HepG2 (cell line): ENCODE data around the gene INHBC. TPM values are rescaled to one million over a fixed set of nuclear protein-coding genes. Genes with fewer than 3 reads are reported as not detected.

Source experiments
- ATAC-seq: fragments of 200-7000 bp; cut with Tn5 transposase; 3 replicates; pipeline ENCODE4 v1.9.1; 2020; ENCODE audit warnings: mild to moderate bottlenecking, moderate library complexity
- BruUV-seq: library from RNA; stranded (reverse); fragments of 400-500 nt; replicated peaks from 2 replicates; lab custom pipeline; 2021; lab: Mats Ljungman, UMichigan
- CTCF ChIA-PET: fragments of 300-600 bp; formaldehyde crosslinking; extraction: SDS; loops from one replicate; lab custom pipeline; 2021; ENCODE audit warnings: low total read pairs, inconsistent platforms, low intra/inter-chr PET ratio; lab: Yijun Ruan, JAX
- POLR2A ChIA-PET: fragments of 350-600 bp; sonication (Branson Sonifier 250); formaldehyde crosslinking; loops from one replicate; lab custom pipeline; 2020; ENCODE audit warnings: antibody characterized with exemption, inconsistent platforms; lab: Yijun Ruan, JAX
- DNase-seq: peaks from one replicate; pipeline ENCODE4 v3.0.0-alpha.2; 2015; ENCODE audit warnings: low spot score
- FAIRE-seq: peaks from 3 replicates; lab custom pipeline; 2011; peaks lifted over from hg19 to GRCh38; lab: Jason Lieb, UNC
- H2AFZ ChIP-seq: one replicate; pipeline ENCODE4 v1.6.1; 2011; ENCODE audit warnings: low read length, inconsistent platforms
- H3K27ac ChIP-seq: fragments of 300-600 bp; 3 replicates; pipeline ENCODE4 v1.8.0; 2011; ENCODE audit warnings: mixed run types, mild to moderate bottlenecking, mixed read lengths, low read length, inconsistent platforms; ENCODE audit not compliant: insufficient read depth; ENCODE audit errors: extremely low read length
- H3K27me3 ChIP-seq, 2 experiments: fragments of 200-600 bp in 1 of 2; 2 replicates in 1 of 2; 3 replicates in 1 of 2; pipeline versions ENCODE4 v1.6.0 to v1.8.0; 2011; ENCODE audit warnings: low read length in 2 of 2, mild to moderate bottlenecking in 2 of 2, moderate library complexity in 2 of 2, inconsistent platforms in 1 of 2; ENCODE audit not compliant: insufficient read depth in 2 of 2, control insufficient read depth in 1 of 2
- H3K36me3 ChIP-seq, 2 experiments: fragments of 200-600 bp in 1 of 2; replicated peaks in 1 of 2; 2 replicates in 1 of 2; 3 replicates in 1 of 2; pipeline versions ENCODE4 v1.5.1 to v1.8.0; 2011; ENCODE audit warnings: low read length in 2 of 2, inconsistent platforms in 1 of 2; ENCODE audit not compliant: insufficient read depth in 2 of 2, control insufficient read depth in 1 of 2
- H3K4me1 ChIP-seq: 2 replicates; pipeline ENCODE4 v1.5.1; 2012; ENCODE audit warnings: low read length, inconsistent platforms; ENCODE audit not compliant: insufficient read depth
- H3K4me2 ChIP-seq: 2 replicates; pipeline ENCODE4 v1.6.0; 2011; ENCODE audit warnings: low read depth, low read length, inconsistent platforms
- H3K4me3 ChIP-seq, 3 experiments: fragments of 200-600 bp in 1 of 3; sonication (generic), shearing (Covaris generic) in 1 of 3; replicated peaks in 1 of 3; 2 replicates each; pipeline ENCODE4 v1.5.1; 2011 to 2016; ENCODE audit warnings: low read length in 3 of 3, inconsistent platforms in 2 of 3, low read depth in 2 of 3, mild to moderate bottlenecking in 2 of 3, control low read depth in 1 of 3, mixed read lengths in 1 of 3; ENCODE audit not compliant: insufficient read depth in 1 of 3
- H3K79me2 ChIP-seq: one replicate; pipeline ENCODE4 v1.6.1; 2011; ENCODE audit warnings: low read length, inconsistent platforms; ENCODE audit not compliant: insufficient read depth
- H3K9ac ChIP-seq: 2 replicates; pipeline ENCODE4 v1.6.0; 2011; ENCODE audit warnings: mild to moderate bottlenecking, low read depth, low read length, inconsistent platforms; ENCODE audit not compliant: insufficient read depth
- H3K9me3 ChIP-seq: 2 replicates; pipeline ENCODE4 v1.5.1; 2012; ENCODE audit warnings: mild to moderate bottlenecking, low read length
- H4K20me1 ChIP-seq: 2 replicates; pipeline ENCODE4 v1.6.0; 2011; ENCODE audit warnings: inconsistent platforms, mild to moderate bottlenecking, low read length, moderate library complexity; ENCODE audit not compliant: insufficient read depth
- EED ChIP-seq: sonication (generic); formaldehyde crosslinking; IDR thresholded peaks from 2 replicates; pipeline ENCODE4 v1.5.0; 2020; ENCODE audit warnings: mild to moderate bottlenecking, missing genetic modification reagents
- HOXA3 ChIP-seq: sonication (generic); formaldehyde crosslinking; IDR thresholded peaks from 2 replicates; pipeline ENCODE4 v1.5.0; 2020; ENCODE audit warnings: missing genetic modification reagents
- KLF15 ChIP-seq: sonication (generic); formaldehyde crosslinking; IDR thresholded peaks from 2 replicates; pipeline ENCODE4 v1.8.1; 2023; ENCODE audit warnings: borderline replicate concordance, mild to moderate bottlenecking, inconsistent platforms, missing genetic modification reagents, mixed read lengths
- LCORL ChIP-seq, 2 experiments: fragments of 450-650 bp in 1 of 2; sonication (generic) in 1 of 2; formaldehyde crosslinking in 1 of 2; IDR thresholded peaks; 2 replicates each; pipeline versions ENCODE4 v1.5.0 to v1.6.1; 2017 to 2020; ENCODE audit warnings: antibody characterized with exemption in 1 of 2, missing genetic modification reagents in 1 of 2
- NFE2L1 ChIP-seq: sonication (generic); formaldehyde crosslinking; IDR thresholded peaks from 2 replicates; pipeline ENCODE4 v1.4.0; 2020; ENCODE audit warnings: missing genetic modification reagents, mild to moderate bottlenecking, borderline replicate concordance
- RFX5 ChIP-seq: IDR thresholded peaks from 2 replicates; pipeline ENCODE4 v1.6.1; 2011; ENCODE audit warnings: low read depth, low read length, improper control_type of control experiment
- SMARCE1 ChIP-seq: fragments of 450-650 bp; IDR thresholded peaks from 2 replicates; pipeline ENCODE4 v1.6.1; 2017; ENCODE audit warnings: borderline replicate concordance
- SP1 ChIP-seq, 2 experiments: fragments of 450-650 bp in 1 of 2; sonication (generic) in 1 of 2; formaldehyde crosslinking in 1 of 2; IDR thresholded peaks; 2 replicates each; pipeline versions ENCODE4 v1.4.0 to v1.6.1; 2016 to 2020; ENCODE audit warnings: missing genetic modification reagents in 1 of 2
- TAF1 ChIP-seq: sonication (generic); formaldehyde crosslinking; IDR thresholded peaks from 2 replicates; pipeline ENCODE4 v1.4.0; 2020; ENCODE audit warnings: missing genetic modification reagents
- ZFP1 ChIP-seq: IDR thresholded peaks from 2 replicates; pipeline ENCODE4 v1.6.1; 2016
- ZNF24 ChIP-seq: fragments of 450-650 bp; IDR thresholded peaks from 2 replicates; pipeline ENCODE4 v1.6.1; 2017; ENCODE audit warnings: antibody characterized with exemption, mild to moderate bottlenecking
- ZNF567 ChIP-seq: sonication (generic); formaldehyde crosslinking; IDR thresholded peaks from 2 replicates; pipeline ENCODE4 v1.8.1; 2023; ENCODE audit warnings: mild to moderate bottlenecking, missing genetic modification reagents, borderline replicate concordance
- ZNF607 ChIP-seq: sonication (generic); formaldehyde crosslinking; IDR thresholded peaks from 2 replicates; pipeline ENCODE4 v1.5.1; 2020; ENCODE audit warnings: missing genetic modification reagents, mild to moderate bottlenecking, borderline replicate concordance
- WGBS: methylation state at CpG from one replicate; pipeline ENCODE4 v1.1.6; 2017; ENCODE audit warnings: low lambda C conversion rate; 5-methylcytosine and 5-hydroxymethylcytosine counted together
- in situ Hi-C: cut with HindIII; loops from 2 replicates; pipeline ENCODE4 v1.10.0; 2017; ENCODE audit warnings: low pct_unique_long_range_greater_than_20kb; ENCODE audit not compliant: extremely low pct_ligation_motif_present
- intact Hi-C: fragments of 100-400 bp; cut with micrococcal nuclease; formaldehyde crosslinking; loops from one replicate; pipeline ENCODE4 v1.10.0; 2022; ENCODE audit not compliant: unreplicated experiment
- polyA plus RNA-seq, 8 experiments: library from polyadenylated mRNA; depleted of rRNA in 3 of 8; stranded (reverse) in 7 of 8; unstranded in 1 of 8; fragments of >200 nt; fragmentation: Illumina TruSeq in 4 of 8; extraction: Trizol in 4 of 8; gene quantifications; 2 replicates each; pipeline versions ENCODE4 v1.2.1 to v1.2.3, GENCODE V29; 2011 to 2016; ENCODE audit warnings: low read depth in 4 of 8, missing spikeins in 1 of 8, mixed read lengths in 1 of 8; ENCODE audit not compliant: insufficient read depth in 1 of 8
- total RNA-seq, 5 experiments: library from RNA; depleted of rRNA; stranded (reverse); fragments of >200 nt; fragmentation: Illumina TruSeq; extraction: Trizol; gene quantifications; 2 replicates each; pipeline ENCODE4 v1.2.3, GENCODE V29; 2016; ENCODE audit warnings: low read depth in 1 of 5
- TF ChIP-seq, protein P1 (sequence below): sonication (generic); formaldehyde crosslinking; IDR thresholded peaks from 2 replicates; pipeline ENCODE4 v1.5.0; 2020; ENCODE audit warnings: mild to moderate bottlenecking, missing genetic modification reagents
- TF ChIP-seq, protein P2 (sequence below): fragments of 450-650 bp; IDR thresholded peaks from 2 replicates; pipeline ENCODE4 v1.6.1; 2017
- TF ChIP-seq, protein P3 (sequence below): sonication (generic); formaldehyde crosslinking; IDR thresholded peaks from 2 replicates; pipeline ENCODE4 v1.8.1; 2023; ENCODE audit warnings: missing genetic modification reagents, inconsistent platforms, borderline replicate concordance
- TF ChIP-seq, protein P4 (sequence below): IDR thresholded peaks from 2 replicates; pipeline ENCODE4 v1.6.1; 2016; ENCODE audit warnings: missing biosample characterization, missing genetic modification reagents, low read depth

Gene INHBC
- total and polyA plus RNA-seq, 2 of the 13 experiments (the other 11 are each of a cell fraction or from before 2014, with no cell fraction given): 1.8 to 13.8 TPM

DNA sequence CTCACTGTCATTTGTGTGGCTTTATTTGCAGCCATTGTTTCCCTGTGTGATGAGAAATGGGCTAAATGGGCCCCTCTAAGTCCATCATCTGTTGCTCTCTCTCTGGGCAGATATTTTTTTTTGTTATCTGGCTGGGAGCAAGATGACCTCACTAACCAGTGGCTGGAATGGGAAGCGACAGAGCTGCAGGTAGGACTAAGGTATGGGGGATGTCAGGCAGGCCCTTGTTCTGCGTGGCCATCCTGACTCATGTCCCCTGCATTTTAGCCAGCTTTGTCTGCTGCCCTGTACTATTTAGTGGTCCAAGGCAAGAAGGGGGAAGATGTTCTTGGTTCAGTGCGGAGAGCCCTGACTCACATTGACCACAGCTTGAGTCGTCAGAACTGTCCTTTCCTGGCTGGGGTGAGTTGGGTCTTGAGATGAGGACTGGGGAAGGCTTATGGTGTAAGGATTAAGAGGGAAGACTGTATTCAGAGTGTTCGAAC is 54.6 kb downstream of the INHBC start:
- Histone ChIP-seq H3K9me3 (no peaks in the 10 kb centered on the region), H3K4me2 (peak overlapping the region; percentile 93), H3K27ac (peak overlapping the region; percentile 62), H3K27me3 (peaks cover 0 to 4% of the 10 kb centered on the region in 2 experiments; a peak in 1 of 5 replicates), H3K36me3 (peaks cover 19 to 39% of the 10 kb centered on the region in 2 experiments), H2AFZ (no peak overlapping the region), H3K4me1 (peaks cover 23% of the 10 kb centered on the region), H3K79me2 (peaks cover 23% of the 10 kb centered on the region), H3K9ac (peak overlapping the region; percentile 92), H4K20me1 (peaks cover 8% of the 10 kb centered on the region), H3K4me3 (peak overlapping the region; percentile 95 to 97 (median 96))
- ChIA-PET CTCF (no interaction called here), POLR2A (interaction anchor here (1.0 to 3.4 kb wide), 3 partner anchors 28 to 86 kb away, joined by 3 to 15 read pairs (median 3); partner anchors contain the start of gene DDIT3)
- DNase-seq (no peak), FAIRE-seq (no peak), ATAC-seq (no peak)
- no TSS peak for BruUV-seq
- TF ChIP-seq ZNF24 (no peak), KLF15 (no peak), HOXA3 (no peak), SMARCE1 (no peak), RFX5 (peak; percentile 88), NFE2L1 (CRISPR knock-in tag) (no peak), ZNF607 (CRISPR knock-in tag) (no peak), ZNF567 (CRISPR knock-in tag) (no peak), ZFP1 (no peak), EED (CRISPR knock-in tag) (no peak), TAF1 (CRISPR knock-in tag) (no peak), LCORL (IDR thresholded peaks at IDR 0.05) (no peak), LCORL (CRISPR knock-in tag; IDR thresholded peaks at IDR 0.05) (no peak), SP1 (IDR thresholded peaks at IDR 0.05) (no peak), SP1 (CRISPR knock-in tag; IDR thresholded peaks at IDR 0.05) (no peak)
- TF ChIP-seq, protein P1, sequence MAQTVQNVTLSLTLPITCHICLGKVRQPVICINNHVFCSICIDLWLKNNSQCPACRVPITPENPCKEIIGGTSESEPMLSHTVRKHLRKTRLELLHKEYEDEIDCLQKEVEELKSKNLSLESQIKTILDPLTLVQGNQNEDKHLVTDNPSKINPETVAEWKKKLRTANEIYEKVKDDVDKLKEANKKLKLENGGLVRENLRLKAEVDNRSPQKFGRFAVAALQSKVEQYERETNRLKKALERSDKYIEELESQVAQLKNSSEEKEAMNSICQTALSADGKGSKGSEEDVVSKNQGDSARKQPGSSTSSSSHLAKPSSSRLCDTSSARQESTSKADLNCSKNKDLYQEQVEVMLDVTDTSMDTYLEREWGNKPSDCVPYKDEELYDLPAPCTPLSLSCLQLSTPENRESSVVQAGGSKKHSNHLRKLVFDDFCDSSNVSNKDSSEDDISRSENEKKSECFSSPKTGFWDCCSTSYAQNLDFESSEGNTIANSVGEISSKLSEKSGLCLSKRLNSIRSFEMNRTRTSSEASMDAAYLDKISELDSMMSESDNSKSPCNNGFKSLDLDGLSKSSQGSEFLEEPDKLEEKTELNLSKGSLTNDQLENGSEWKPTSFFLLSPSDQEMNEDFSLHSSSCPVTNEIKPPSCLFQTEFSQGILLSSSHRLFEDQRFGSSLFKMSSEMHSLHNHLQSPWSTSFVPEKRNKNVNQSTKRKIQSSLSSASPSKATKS (CRISPR knock-in tag): 0 out of 2 replicates have a peak, but pooled peaks have one; percentile 9
- TF ChIP-seq, protein P2, sequence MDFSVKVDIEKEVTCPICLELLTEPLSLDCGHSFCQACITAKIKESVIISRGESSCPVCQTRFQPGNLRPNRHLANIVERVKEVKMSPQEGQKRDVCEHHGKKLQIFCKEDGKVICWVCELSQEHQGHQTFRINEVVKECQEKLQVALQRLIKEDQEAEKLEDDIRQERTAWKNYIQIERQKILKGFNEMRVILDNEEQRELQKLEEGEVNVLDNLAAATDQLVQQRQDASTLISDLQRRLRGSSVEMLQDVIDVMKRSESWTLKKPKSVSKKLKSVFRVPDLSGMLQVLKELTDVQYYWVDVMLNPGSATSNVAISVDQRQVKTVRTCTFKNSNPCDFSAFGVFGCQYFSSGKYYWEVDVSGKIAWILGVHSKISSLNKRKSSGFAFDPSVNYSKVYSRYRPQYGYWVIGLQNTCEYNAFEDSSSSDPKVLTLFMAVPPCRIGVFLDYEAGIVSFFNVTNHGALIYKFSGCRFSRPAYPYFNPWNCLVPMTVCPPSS: no peak
- TF ChIP-seq, protein P3, sequence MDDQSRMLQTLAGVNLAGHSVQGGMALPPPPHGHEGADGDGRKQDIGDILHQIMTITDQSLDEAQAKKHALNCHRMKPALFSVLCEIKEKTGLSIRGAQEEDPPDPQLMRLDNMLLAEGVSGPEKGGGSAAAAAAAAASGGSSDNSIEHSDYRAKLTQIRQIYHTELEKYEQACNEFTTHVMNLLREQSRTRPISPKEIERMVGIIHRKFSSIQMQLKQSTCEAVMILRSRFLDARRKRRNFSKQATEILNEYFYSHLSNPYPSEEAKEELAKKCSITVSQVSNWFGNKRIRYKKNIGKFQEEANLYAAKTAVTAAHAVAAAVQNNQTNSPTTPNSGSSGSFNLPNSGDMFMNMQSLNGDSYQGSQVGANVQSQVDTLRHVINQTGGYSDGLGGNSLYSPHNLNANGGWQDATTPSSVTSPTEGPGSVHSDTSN (CRISPR knock-in tag): no peak
- TF ChIP-seq, protein P4, sequence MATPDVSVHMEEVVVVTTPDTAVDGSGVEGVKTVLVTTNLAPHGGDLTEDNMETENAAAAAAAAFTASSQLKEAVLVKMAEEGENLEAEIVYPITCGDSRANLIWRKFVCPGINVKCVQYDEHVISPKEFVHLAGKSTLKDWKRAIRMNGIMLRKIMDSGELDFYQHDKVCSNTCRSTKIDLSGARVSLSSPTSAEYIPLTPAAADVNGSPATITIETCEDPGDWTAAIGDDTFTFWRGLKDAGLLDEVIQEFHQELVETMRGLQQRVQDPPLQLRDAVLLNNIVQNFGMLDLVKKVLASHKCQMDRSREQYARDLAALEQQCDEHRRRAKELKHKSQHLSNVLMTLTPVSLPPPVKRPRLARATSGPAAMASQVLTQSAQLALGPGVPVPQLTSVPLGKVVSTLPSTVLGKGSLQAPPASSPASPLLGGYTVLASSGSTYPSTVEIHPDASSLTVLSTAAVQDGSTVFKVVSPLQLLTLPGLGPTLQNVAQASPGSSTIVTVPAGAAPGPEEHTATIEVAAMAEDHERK (CRISPR knock-in tag): no peak
- WGBS: 88% methylated on average over 5 of the region's 5 CpGs
- intact Hi-C loops: no loop called here
- in situ Hi-C loops: no loop called here
